RCC 7860 (cell line): Measurements from ENCODE around the gene MPHOSPH10.
"Not testable (repeated sequence)": the region's sequence is repeated elsewhere in the genome, so short reads cannot be mapped to it uniquely, and the experiment has no call there.

Source experiments
- DNase-seq: peaks from one replicate; pipeline ENCODE4 v3.0.0-alpha.2; 2015; ENCODE audit warnings: low spot score
- FAIRE-seq: peaks from 2 replicates; lab custom pipeline; 2012; peaks lifted over from hg19 to GRCh38; lab: Jason Lieb, UNC

The MPHOSPH10 gene

GRCh38 chr2:71166812-71167211 is 36.4 kb downstream of the MPHOSPH10 start:
- DNase-seq (no peak), FAIRE-seq (no peak)

- no peak for FAIRE-seq
- DNase-seq = no peak
These were observed 42.7 kb downstream of the MPHOSPH10 start for GRCh38 chr2:71173096-71173495.

DNA sequence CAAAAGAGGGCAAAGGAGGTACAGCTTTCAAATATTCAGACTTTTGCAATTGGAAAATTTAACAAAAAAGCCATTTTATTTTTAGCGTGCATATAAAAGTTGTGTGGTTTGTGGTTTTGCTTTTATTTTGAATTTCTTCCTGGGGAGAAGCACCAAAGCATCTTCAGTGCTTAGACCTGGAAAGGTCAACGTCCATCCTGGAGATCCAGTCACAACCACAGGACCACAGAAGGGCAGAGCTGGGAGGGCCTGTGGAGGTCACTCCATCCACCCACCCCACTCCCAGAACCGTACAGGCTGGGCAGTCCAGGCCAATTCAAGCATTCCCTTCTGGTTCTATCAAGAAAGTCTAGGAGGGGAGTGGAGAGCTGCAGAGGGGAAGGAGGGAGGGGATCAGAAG is 43.8 kb downstream of the MPHOSPH10 start:
- DNase-seq = no peak
- FAIRE-seq = no peak

GRCh38 chr2:71178836-71179235 is 48.4 kb downstream of the MPHOSPH10 start:
- not testable (repeated sequence) for DNase-seq, FAIRE-seq

- DNase-seq (no peak), FAIRE-seq (no peak)
These were observed 50.9 kb downstream of the MPHOSPH10 start for GRCh38 chr2:71181316-71181715.

DNA sequence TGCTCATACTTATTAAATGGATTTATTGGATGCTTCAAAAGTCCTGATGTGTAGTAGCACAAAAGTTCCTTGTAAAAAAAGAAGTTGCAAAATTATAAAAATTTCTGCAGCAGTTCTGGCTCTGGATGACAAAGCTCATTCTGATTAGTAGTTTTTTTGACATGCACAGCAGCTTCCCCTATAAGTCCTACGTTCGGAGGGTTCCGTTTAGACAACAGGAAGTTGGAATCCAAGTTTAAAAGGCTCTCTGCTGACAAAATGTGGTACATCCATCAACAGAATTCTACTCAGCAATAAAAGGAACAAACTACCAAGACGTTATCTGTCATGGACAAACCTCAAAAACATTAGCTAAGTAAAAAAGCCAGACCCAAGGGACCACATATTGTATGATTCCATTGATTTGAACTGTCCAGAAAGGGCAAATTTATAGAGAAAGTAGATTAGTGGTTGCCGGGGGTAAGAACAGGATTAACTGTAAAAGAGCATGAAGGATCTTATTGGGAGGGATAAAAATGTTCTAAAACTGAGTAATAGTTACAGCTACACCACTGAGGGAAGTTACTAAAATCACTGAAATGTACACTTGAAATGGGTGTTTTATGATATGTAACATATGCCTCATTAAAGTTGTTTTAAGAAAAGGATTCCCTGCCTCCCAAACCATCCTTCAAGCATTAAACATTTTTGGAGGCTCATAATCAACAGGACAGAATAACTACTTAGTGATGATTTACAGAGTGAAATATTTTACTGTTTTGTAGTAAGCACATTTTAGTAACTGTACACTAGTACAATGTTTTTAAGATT is 53.1 kb downstream of the MPHOSPH10 start:
- FAIRE-seq, DNase-seq: not testable (repeated sequence)

DNA sequence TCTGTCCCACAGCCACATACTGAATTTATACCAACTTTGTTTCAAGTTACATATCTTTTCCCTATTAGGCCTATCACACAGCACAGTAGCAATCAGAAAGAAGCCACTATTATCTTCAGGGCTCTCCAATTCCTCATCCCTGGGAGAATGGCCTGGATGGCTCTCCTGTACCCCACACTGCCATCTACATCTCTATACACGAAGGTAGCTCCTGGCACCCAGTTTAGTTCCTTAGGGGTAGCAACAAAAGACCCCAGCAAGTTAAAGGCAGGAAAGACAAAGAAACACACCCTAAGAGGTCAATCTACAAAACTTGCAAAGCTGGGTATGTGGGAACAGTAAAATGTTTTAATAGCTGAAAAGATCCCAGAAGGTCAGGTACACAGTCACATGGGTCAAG is 56.5 kb downstream of the MPHOSPH10 start:
- no peak for DNase-seq
- FAIRE-seq = no peak

- FAIRE-seq (no peak), DNase-seq (no peak)
These were observed 57.2 kb downstream of the MPHOSPH10 start for GRCh38 chr2:71187589-71187988.

DNA sequence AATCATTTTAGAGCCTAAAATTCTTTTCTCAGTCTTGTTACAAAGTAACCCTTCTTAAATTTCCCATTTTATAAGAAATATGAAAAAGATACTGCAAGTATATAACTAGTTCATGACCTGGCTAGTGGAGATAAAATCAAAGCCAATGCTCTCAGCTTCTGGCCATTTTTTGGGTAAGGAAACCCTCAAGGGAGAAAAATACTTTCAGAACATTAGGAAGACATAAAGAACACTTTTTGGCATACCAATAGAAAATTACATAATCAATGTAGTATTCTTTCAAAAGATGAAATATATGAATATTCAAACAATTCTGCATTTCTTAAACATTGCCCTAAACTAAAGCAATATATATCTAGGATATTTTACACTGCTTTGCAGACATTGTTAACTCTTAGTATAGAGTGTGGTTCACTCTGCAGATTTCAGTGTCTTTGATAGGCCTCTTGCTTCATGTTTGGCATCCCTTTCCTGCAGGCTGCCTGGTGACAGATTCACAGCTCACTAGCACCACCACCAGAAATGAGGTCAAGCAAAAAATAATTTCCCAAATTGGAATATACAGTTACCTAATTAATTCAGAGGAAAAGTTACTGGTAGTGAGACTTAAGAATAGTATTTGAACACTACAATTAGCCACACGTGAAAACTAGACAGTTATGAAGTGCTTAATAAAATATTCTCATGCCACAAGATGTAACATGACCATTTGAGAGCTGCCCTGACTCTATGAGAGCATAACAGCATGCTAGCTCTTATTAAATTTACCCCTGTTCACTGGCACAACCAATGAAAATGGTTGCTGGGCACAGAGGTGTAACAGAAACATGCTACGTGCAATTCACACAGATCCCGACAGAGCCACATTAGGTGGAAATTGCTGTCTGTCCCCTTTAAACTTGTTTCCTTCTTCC is 60.5 kb downstream of the MPHOSPH10 start:
- FAIRE-seq (no peak), DNase-seq (no peak)

DNA sequence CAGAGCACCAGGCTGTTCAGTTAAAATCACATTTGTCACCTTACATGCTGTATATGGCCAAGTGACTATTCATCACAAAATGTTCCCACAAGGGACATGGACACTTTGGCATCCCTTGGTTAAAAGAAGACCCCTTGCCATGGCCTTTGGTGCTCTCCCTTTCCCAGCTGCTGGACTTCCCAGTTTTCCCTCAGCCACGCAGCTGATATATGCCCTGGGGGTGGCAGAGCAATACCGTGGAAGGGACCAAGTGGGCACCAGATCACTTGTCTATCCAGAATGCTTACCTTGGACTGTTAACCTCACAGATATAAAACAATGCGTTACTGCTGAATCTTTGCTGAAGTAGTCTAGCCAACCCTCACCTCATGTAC is 61.1 kb downstream of the MPHOSPH10 start:
- FAIRE-seq = no peak

More for the DNA sequence above, 61.1 kb downstream of the MPHOSPH10 start:
- DNase-seq = no peak
